Erythroblast (primary cell): ENCODE measurements around the gene MAGEF1.

Experiments
- GATA1 ChIP-seq: IDR thresholded peaks from 2 replicates; pipeline ENCODE4 v1.6.1; 2011; ENCODE audit warnings: low read depth, mild to moderate bottlenecking, control low read depth, low read length, moderate library complexity
- POLR2A ChIP-seq: IDR thresholded peaks from 2 replicates; pipeline ENCODE4 v1.6.1; 2011; ENCODE audit warnings: mild to moderate bottlenecking, low read length

DNA sequence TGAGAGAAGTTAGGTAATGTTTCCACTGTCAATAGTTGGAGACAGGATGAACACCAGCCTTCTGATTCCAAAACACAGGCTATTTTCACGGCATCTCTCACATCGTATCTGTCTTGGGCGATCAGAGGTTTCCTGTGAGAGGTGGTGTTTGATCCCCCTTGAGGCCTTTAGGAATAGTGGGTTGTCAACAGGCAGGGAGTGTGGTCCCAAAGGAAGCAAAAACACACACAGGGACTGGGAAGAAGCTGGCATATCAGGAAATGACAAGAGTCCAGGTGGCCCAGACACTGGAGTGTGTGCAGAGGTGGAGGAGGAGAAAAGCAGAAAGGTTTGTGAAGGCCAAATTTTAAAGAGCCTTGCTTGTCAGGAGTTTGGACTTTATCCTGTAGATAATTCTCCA, 6.6 kb upstream of the MAGEF1 start:
- no peak for TF ChIP-seq POLR2A
- no peak for TF ChIP-seq GATA1
